Neural cell (in vitro differentiated cells): ENCODE measurements around the gene PNPLA6. TPM values are rescaled to one million over a fixed set of nuclear protein-coding genes. Genes with fewer than 3 reads are reported as not detected.

Experiments
- H2AFZ ChIP-seq: fragments of 200-600, 300-800 bp; sonication (generic), shearing (Covaris generic); 2 replicates; pipeline ENCODE4 v1.6.0; 2014; ENCODE audit warnings: low read depth, mild to moderate bottlenecking, antibody characterized with exemption, low read length, moderate library complexity
- H3F3A ChIP-seq: fragments of 200-600 bp; shearing (Covaris generic); 2 replicates; pipeline ENCODE4 v1.6.1; 2016; ENCODE audit warnings: mild to moderate bottlenecking, moderate library complexity, mixed read lengths, antibody characterized with exemption, low read length; ENCODE audit not compliant: insufficient read depth, poor library complexity, severe bottlenecking
- H3K27ac ChIP-seq: fragments of 200-600, 300-800 bp; sonication (generic), shearing (Covaris generic); 2 replicates; pipeline ENCODE4 v1.5.1; 2014; ENCODE audit warnings: mild to moderate bottlenecking, low read length, moderate library complexity
- H3K27me3 ChIP-seq: fragments of 300-800, 200-600 bp; sonication (generic), shearing (Covaris generic); 2 replicates; pipeline ENCODE4 v1.6.0; 2014; ENCODE audit warnings: mild to moderate bottlenecking, low read depth, low read length, moderate library complexity; ENCODE audit not compliant: insufficient read depth
- H3K36me3 ChIP-seq: fragments of 300-800, 200-600 bp; sonication (generic), shearing (Covaris generic); 2 replicates; pipeline ENCODE4 v1.5.1; 2014; ENCODE audit warnings: mild to moderate bottlenecking, antibody characterized with exemption, low read length, moderate library complexity; ENCODE audit not compliant: insufficient read depth
- H3K4me2 ChIP-seq: fragments of 300-800, 200-600 bp; sonication (generic), shearing (Covaris generic); 2 replicates; pipeline ENCODE4 v1.6.0; 2014; ENCODE audit warnings: mild to moderate bottlenecking, low read length
- H3K4me3 ChIP-seq: fragments of 300-800, 200-600 bp; sonication (generic), shearing (Covaris generic); 2 replicates; pipeline ENCODE4 v1.5.1; 2014; ENCODE audit warnings: mild to moderate bottlenecking, low read length, moderate library complexity
- H3K79me2 ChIP-seq: fragments of 200-600 bp; shearing (Covaris generic); replicated peaks from 2 replicates; pipeline ENCODE4 v1.6.0; 2014; ENCODE audit warnings: mild to moderate bottlenecking, low read length, moderate library complexity; ENCODE audit not compliant: insufficient read depth
- H3K9ac ChIP-seq: fragments of 300-800, 200-600 bp; sonication (generic), shearing (Covaris generic); 2 replicates; pipeline ENCODE4 v1.6.1; 2016; ENCODE audit warnings: mild to moderate bottlenecking, low read length, mixed read lengths
- H3K9me2 ChIP-seq: fragments of 200-600 bp; shearing (Covaris generic); 2 replicates; pipeline ENCODE4 v1.6.1; 2016; ENCODE audit warnings: mild to moderate bottlenecking, low read length, mixed read lengths; ENCODE audit not compliant: insufficient read depth
- H3K9me3 ChIP-seq: fragments of 200-600, 300-800 bp; sonication (generic), shearing (Covaris generic); 2 replicates; pipeline ENCODE4 v1.6.1; 2016; ENCODE audit warnings: mild to moderate bottlenecking, mixed run types, low read length, moderate library complexity, mixed read lengths
- H4K20me1 ChIP-seq: fragments of 200-600 bp; shearing (Covaris generic); 2 replicates; pipeline ENCODE4 v1.6.1; 2016; ENCODE audit warnings: mild to moderate bottlenecking, mixed run types; ENCODE audit not compliant: insufficient read depth
- EP300 ChIP-seq: fragments of 450-650 bp; conservative IDR thresholded peaks from 2 replicates; pipeline ENCODE4 v1.6.1; 2014; ENCODE audit warnings: antibody characterized with exemption, mild to moderate bottlenecking, moderate library complexity; ENCODE audit not compliant: poor library complexity, severe bottlenecking
- EZH2 ChIP-seq: fragments of 200-600, 300-800 bp; shearing (Covaris generic), sonication (generic); IDR thresholded peaks from 2 replicates; pipeline ENCODE4 v1.6.1; 2014; ENCODE audit warnings: antibody characterized with exemption, low read length, borderline replicate concordance, mild to moderate bottlenecking; ENCODE audit not compliant: insufficient read depth, poor library complexity, severe bottlenecking
- MXI1 ChIP-seq: fragments of 450-650 bp; conservative IDR thresholded peaks from 2 replicates; pipeline ENCODE4 v1.6.1; 2014; ENCODE audit warnings: antibody characterized with exemption, mild to moderate bottlenecking; ENCODE audit not compliant: poor library complexity, severe bottlenecking
- POLR2AphosphoS5 ChIP-seq: IDR thresholded peaks from 2 replicates; pipeline ENCODE4 v1.6.1; 2012
- RAD21 ChIP-seq: fragments of 450-650 bp; conservative IDR thresholded peaks from 2 replicates; pipeline ENCODE4 v1.6.1; 2014; ENCODE audit warnings: antibody characterized with exemption, mild to moderate bottlenecking, moderate library complexity
- SMC3 ChIP-seq: fragments of 450-650 bp; conservative IDR thresholded peaks from 2 replicates; pipeline ENCODE4 v1.6.1; 2014; ENCODE audit warnings: antibody characterized with exemption, mild to moderate bottlenecking, moderate library complexity; ENCODE audit not compliant: poor library complexity
- TAF1 ChIP-seq: IDR thresholded peaks from 2 replicates; pipeline ENCODE4 v1.6.1; 2012; ENCODE audit warnings: low read depth
- polyA plus RNA-seq: library from polyadenylated mRNA; depleted of rRNA; stranded (reverse); fragments of >200 nt; gene quantifications from 2 replicates; pipeline ENCODE4 v1.2.3, GENCODE V29; 2014
- TF ChIP-seq, protein P1 (sequence below): fragments of 450-650 bp; IDR thresholded peaks from 2 replicates; pipeline ENCODE4 v1.5.1; 2014; ENCODE audit warnings: antibody characterized with exemption, mild to moderate bottlenecking, moderate library complexity; ENCODE audit not compliant: poor library complexity, severe bottlenecking
- TF ChIP-seq, protein P2 (sequence below): IDR thresholded peaks from 2 replicates; pipeline ENCODE4 v1.6.1; 2012; ENCODE audit warnings: borderline replicate concordance

PNPLA6 gene
- polyA plus RNA-seq, 1 donor from 2014 or later: 10.8 TPM

DNA sequence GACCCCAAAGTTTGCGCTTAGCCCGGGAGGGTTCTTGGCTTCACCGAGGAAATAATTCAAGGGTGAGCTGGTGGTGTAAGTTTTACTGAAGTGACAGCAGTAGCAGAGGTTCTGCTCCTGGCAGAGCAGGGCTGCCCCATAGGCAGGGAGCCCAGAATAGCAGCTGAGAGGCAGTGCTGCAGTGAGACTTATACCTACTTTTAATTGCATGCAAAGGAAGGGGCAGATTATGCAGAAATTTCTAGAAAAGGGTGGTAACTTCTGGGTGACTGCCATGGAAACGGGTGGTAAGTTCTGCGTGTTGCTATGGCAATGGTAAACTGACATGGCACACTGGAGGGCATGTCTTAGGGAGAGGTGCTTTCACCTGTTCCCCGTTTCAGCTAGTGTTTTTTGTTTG lies 42.6 kb downstream of the PNPLA6 start:
- TF ChIP-seq, protein P1, sequence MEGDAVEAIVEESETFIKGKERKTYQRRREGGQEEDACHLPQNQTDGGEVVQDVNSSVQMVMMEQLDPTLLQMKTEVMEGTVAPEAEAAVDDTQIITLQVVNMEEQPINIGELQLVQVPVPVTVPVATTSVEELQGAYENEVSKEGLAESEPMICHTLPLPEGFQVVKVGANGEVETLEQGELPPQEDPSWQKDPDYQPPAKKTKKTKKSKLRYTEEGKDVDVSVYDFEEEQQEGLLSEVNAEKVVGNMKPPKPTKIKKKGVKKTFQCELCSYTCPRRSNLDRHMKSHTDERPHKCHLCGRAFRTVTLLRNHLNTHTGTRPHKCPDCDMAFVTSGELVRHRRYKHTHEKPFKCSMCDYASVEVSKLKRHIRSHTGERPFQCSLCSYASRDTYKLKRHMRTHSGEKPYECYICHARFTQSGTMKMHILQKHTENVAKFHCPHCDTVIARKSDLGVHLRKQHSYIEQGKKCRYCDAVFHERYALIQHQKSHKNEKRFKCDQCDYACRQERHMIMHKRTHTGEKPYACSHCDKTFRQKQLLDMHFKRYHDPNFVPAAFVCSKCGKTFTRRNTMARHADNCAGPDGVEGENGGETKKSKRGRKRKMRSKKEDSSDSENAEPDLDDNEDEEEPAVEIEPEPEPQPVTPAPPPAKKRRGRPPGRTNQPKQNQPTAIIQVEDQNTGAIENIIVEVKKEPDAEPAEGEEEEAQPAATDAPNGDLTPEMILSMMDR: no peak
- TF ChIP-seq, protein P2, sequence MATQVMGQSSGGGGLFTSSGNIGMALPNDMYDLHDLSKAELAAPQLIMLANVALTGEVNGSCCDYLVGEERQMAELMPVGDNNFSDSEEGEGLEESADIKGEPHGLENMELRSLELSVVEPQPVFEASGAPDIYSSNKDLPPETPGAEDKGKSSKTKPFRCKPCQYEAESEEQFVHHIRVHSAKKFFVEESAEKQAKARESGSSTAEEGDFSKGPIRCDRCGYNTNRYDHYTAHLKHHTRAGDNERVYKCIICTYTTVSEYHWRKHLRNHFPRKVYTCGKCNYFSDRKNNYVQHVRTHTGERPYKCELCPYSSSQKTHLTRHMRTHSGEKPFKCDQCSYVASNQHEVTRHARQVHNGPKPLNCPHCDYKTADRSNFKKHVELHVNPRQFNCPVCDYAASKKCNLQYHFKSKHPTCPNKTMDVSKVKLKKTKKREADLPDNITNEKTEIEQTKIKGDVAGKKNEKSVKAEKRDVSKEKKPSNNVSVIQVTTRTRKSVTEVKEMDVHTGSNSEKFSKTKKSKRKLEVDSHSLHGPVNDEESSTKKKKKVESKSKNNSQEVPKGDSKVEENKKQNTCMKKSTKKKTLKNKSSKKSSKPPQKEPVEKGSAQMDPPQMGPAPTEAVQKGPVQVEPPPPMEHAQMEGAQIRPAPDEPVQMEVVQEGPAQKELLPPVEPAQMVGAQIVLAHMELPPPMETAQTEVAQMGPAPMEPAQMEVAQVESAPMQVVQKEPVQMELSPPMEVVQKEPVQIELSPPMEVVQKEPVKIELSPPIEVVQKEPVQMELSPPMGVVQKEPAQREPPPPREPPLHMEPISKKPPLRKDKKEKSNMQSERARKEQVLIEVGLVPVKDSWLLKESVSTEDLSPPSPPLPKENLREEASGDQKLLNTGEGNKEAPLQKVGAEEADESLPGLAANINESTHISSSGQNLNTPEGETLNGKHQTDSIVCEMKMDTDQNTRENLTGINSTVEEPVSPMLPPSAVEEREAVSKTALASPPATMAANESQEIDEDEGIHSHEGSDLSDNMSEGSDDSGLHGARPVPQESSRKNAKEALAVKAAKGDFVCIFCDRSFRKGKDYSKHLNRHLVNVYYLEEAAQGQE: no peak
- TF ChIP-seq TAF1 (no peak), MXI1 (no peak), POLR2AphosphoS5 (no peak), EZH2 (no peak), EP300 (no peak), RAD21 (no peak), SMC3 (no peak)
- Histone ChIP-seq H3K4me3 (no peak overlapping the region), H2AFZ (no peak overlapping the region), H3K27me3 (peaks cover 4% of the 10 kb centered on the region), H3K4me2 (no peak overlapping the region), H3K79me2 (no peaks in the 10 kb centered on the region), H3K9me2 (no peaks in the 10 kb centered on the region), H3K9ac (no peak overlapping the region), H3F3A (no peaks in the 10 kb centered on the region), H3K9me3 (no peaks in the 10 kb centered on the region), H4K20me1 (no peaks in the 10 kb centered on the region), H3K27ac (no peak overlapping the region), H3K36me3 (no peaks in the 10 kb centered on the region)

GRCh38 chr19:7579182-7579581 lies 43.7 kb downstream of the PNPLA6 start:
- Histone ChIP-seq H3K4me3 (no peak overlapping the region), H3K9me3 (no peaks in the 10 kb centered on the region), H3K27me3 (peaks cover 4% of the 10 kb centered on the region), H3K27ac (no peak overlapping the region), H4K20me1 (no peaks in the 10 kb centered on the region), H3K9ac (no peak overlapping the region), H3K4me2 (no peak overlapping the region), H3K9me2 (no peaks in the 10 kb centered on the region), H3K79me2 (no peaks in the 10 kb centered on the region), H2AFZ (no peak overlapping the region), H3F3A (no peaks in the 10 kb centered on the region), H3K36me3 (no peaks in the 10 kb centered on the region)
- no peak for TF ChIP-seq RAD21
- TF ChIP-seq, protein P2: no peak
- TF ChIP-seq MXI1: no peak
- TF ChIP-seq POLR2AphosphoS5: no peak
- TF ChIP-seq TAF1: no peak
- TF ChIP-seq, protein P1: no peak
- TF ChIP-seq EP300: no peak
- no peak for TF ChIP-seq SMC3
- no peak for TF ChIP-seq EZH2
